Ectodermal cell (in vitro differentiated cells): ENCODE data around the gene KCNQ4.

Source experiments
- H3K27ac ChIP-seq: 2 replicates; pipeline ENCODE4 v1.7.0; 2013; ENCODE audit warnings: mild to moderate bottlenecking, low read depth, low read length; ENCODE audit not compliant: insufficient read depth, poor library complexity, severe bottlenecking
- H3K27me3 ChIP-seq: 2 replicates; pipeline ENCODE4 v1.7.0; 2013; ENCODE audit warnings: mild to moderate bottlenecking, low read length; ENCODE audit not compliant: insufficient read depth, control insufficient read depth, poor library complexity, severe bottlenecking
- H3K36me3 ChIP-seq: one replicate; pipeline ENCODE4 v1.7.0; 2013; ENCODE audit warnings: low read length; ENCODE audit not compliant: control insufficient read depth, insufficient read depth
- H3K4me1 ChIP-seq: one replicate; pipeline ENCODE4 v1.7.0; 2013; ENCODE audit warnings: low read length; ENCODE audit not compliant: control insufficient read depth, insufficient read depth
- H3K4me3 ChIP-seq: 2 replicates; pipeline ENCODE4 v1.7.0; 2013; ENCODE audit warnings: low read depth, low read length, control low read depth; ENCODE audit not compliant: insufficient read depth
- H3K9me3 ChIP-seq: 2 replicates; pipeline ENCODE4 v1.7.0; 2013; ENCODE audit warnings: mild to moderate bottlenecking, low read length, moderate library complexity; ENCODE audit not compliant: control insufficient read depth
- WGBS, 2 experiments: methylation state at CpG; one replicate each; pipeline ENCODE4 v1.1.7; 2013; ENCODE audit warnings: missing lambda C conversion rate in 2 of 2; 5-methylcytosine and 5-hydroxymethylcytosine counted together

Gene KCNQ4

DNA sequence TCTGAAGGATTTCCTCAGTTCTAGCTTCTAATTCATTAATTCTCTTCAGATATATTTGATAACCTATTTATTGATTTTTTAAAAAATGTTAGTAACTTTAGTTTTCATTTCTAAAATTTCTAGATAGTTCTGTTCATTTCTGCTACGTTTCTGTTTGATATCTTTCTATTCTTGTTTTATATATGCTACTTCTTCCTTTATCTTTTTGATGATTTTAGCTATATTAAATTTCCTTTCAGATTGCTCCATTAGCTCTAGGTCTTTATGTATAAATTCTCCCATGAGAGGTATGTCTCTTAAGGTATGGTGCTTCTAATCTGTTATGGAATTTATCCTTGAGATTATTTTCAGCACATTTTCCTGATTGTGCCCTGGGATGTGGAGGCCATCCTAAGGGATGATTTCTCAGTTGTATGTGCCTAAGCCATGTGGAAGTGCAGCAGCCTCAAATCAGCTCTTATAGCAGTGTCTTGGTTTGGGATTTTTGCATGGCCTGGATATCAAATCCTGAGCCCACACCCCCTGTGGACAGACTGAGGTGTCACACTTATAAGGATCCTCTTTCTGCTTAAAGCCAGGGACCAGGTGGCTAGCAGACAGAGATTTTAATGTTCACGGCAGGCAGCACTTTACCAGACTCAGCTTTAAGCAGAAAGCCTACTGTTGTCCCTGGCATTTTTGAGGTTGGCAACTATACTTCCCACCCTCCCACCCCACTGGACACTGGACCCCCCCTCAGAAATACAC, 6.2 kb upstream of the KCNQ4 start:
- H3K4me1 ChIP-seq: peaks cover 6% of the 10 kb centered on the region
- WGBS, 2 experiments: 92 to 95% methylated on average over 1 of the region's 2 CpGs

DNA sequence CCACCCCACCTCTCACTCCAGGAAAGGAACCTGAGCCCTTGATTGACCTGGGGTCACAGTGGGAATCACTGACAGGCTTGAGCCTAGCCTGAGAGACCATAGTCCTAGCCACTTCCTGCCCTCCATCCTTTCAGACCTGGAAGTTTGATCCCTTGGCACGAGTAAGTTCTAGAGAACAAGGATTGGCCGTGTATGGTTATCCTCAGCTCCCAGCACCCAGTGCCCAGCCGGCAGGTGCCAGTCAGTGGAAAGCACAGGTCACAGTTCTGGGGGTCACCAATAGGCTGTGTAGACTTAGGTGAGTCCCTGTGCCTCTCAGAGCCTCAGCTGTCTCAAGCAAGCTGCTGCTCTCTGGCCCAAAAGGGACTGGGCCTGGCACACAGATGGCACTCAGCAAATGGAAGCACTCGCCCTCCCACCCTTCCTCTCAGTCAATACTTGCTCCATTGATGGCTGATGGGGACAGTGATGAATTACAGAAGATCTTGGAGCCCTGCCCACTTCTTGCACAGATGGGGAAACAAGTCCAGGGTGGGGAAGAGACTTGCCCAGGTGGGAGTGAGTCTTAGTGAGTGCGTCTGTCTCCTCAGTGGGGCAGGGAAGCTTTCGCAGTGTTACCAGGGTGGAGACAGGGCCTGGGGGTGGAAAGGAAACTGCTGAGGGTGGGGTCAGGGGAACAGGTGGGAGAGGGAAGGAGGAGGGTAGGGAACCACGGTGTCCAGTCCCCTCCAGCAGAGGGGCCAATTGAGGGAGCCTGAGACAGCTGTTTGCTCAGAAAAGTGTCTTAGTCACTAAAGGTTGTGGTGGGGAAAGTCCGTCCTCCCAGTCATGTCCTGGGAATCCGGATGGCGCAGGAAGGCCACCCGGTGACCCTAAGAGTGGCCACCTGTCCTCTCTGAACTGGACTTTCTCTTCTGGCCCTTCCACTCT, 2.6 kb upstream of the KCNQ4 start:
- Histone ChIP-seq H3K4me1 (peaks cover 22% of the 10 kb centered on the region), H3K27ac (no peak overlapping the region), H3K4me3 (no peak overlapping the region), H3K9me3 (no peaks in the 10 kb centered on the region), H3K36me3 (peaks cover 8% of the 10 kb centered on the region), H3K27me3 (peaks cover 27% of the 10 kb centered on the region)
- 85% methylated on average over 10 to 11 of the region's 11 CpGs for WGBS, 2 experiments

More for the DNA sequence above, 6.2 kb upstream of the KCNQ4 start:
- H3K27ac ChIP-seq: no peak overlapping the region
- H3K27me3 ChIP-seq: peaks cover 10% of the 10 kb centered on the region
- no peaks in the 10 kb centered on the region for H3K9me3 ChIP-seq
- peaks cover 8% of the 10 kb centered on the region for H3K36me3 ChIP-seq
- H3K4me3 ChIP-seq: no peak overlapping the region

DNA sequence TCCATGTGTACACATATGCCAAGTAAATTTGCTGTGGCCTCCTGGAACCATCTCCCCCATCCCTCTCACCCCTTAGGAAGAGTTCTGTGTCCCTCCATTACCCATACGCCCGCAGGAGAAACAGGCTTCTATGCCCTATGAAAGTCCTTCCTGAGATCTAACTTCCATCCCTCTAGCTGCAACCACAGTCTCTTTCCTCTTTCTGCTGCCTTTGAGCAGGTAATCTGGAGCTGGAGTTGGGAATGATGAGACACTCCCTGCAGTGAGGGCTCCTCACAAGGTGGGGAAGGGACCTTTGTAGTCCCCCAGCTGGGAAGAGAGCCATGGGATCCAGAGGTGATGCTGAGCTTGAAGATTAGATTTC, 2.0 kb upstream of the KCNQ4 start:
- no peaks in the 10 kb centered on the region for H3K9me3 ChIP-seq
- H3K4me1 ChIP-seq: peaks cover 22% of the 10 kb centered on the region
- WGBS, 2 experiments: 93% methylated on average over 2 of the region's 2 CpGs
- no peak overlapping the region for H3K27ac ChIP-seq
- H3K36me3 ChIP-seq: peaks cover 2% of the 10 kb centered on the region
- H3K27me3 ChIP-seq: peaks cover 27% of the 10 kb centered on the region
- no peak overlapping the region for H3K4me3 ChIP-seq

DNA sequence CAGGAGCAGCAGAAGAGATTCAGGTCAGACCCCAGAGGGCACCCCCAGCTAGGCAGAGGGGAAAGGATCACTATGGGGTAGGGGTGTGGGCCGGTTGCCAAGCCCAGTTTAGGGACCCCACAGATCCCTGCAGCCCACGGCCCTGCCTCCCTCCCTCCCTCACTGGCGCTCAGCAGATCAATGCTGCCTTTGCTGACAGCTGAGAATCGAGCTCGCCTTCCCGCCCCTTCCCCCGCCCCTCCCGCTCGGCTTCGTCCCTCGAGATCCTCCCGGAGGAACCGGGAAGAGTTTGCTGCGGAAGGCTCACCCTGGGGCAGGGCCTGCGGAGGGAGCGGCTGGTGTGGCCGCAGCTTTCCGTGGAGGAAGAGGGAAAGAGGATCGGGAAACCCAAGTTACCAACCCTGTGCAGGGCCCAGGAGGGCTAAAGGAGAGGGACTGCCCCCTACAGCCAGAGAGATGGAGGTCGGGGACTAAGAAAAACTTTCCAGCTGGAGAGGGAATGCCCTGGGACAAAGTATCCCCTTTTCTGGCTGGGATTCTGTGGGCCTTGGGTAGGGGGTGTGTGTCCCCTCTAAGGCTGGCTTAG, 1.1 kb upstream of the KCNQ4 start:
- Histone ChIP-seq H3K36me3 (no peaks in the 10 kb centered on the region), H3K27me3 (peaks cover 27% of the 10 kb centered on the region), H3K9me3 (no peaks in the 10 kb centered on the region), H3K4me1 (peaks cover 22% of the 10 kb centered on the region), H3K4me3 (peak overlapping the region; percentile 28), H3K27ac (no peak overlapping the region)
- 2 to 3% methylated on average over 20 of the region's 20 CpGs for WGBS, 2 experiments

DNA sequence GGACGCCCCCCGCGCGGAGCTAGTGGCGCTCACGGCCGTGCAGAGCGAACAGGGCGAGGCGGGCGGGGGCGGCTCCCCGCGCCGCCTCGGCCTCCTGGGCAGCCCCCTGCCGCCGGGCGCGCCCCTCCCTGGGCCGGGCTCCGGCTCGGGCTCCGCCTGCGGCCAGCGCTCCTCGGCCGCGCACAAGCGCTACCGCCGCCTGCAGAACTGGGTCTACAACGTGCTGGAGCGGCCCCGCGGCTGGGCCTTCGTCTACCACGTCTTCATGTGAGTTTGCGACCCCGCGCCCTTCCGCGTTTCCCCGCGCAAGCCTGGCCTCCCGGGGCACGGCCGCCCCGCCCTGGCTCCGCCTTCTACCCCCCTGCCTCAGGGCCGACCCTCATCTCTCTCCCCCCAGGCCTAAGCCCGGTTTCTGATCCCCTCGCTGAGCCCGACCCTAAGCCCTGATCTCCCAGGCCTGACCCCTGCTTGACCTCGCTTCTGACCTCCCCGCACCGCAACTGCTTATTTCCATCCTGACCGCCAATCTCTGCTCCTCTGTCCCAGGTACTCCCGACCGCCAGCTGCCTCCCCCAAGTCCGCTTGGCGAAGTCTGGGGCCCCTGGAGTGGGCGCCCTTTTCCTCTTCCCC, 669 bp downstream of the KCNQ4 start:
- no peak overlapping the region for H3K27ac ChIP-seq
- no peaks in the 10 kb centered on the region for H3K36me3 ChIP-seq
- peak overlapping the region; percentile 22 for H3K4me3 ChIP-seq
- H3K9me3 ChIP-seq: no peaks in the 10 kb centered on the region
- peaks cover 27% of the 10 kb centered on the region for H3K27me3 ChIP-seq
- 6 to 8% methylated on average over 63 of the region's 63 CpGs for WGBS, 2 experiments
- peaks cover 22% of the 10 kb centered on the region for H3K4me1 ChIP-seq

DNA sequence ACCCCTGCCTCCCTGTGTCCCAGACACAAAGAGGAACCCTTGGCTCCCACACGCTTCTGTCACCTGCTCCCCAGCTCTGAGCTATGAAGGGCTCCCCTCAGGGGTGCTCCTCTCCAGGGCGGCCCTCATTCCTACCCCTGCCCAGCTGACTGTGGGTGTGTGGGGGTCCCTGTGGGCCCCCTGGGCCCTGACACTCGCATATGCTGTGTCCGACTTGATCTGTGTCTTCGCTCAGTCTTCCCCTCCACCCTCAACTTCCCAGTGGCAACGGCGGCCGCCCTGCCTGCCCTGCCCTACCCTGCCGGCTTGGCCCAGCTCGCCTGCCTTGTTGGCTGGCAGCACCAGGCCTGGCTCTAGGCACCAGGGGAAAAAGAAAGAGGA, 1.2 kb downstream of the KCNQ4 start:
- 76 to 81% methylated on average over 10 of the region's 10 CpGs for WGBS, 2 experiments
- H3K36me3 ChIP-seq: no peaks in the 10 kb centered on the region
- peaks cover 27% of the 10 kb centered on the region for H3K27me3 ChIP-seq
- H3K4me3 ChIP-seq: no peak overlapping the region
- no peaks in the 10 kb centered on the region for H3K9me3 ChIP-seq
- H3K4me1 ChIP-seq: peaks cover 22% of the 10 kb centered on the region
- no peak overlapping the region for H3K27ac ChIP-seq

DNA sequence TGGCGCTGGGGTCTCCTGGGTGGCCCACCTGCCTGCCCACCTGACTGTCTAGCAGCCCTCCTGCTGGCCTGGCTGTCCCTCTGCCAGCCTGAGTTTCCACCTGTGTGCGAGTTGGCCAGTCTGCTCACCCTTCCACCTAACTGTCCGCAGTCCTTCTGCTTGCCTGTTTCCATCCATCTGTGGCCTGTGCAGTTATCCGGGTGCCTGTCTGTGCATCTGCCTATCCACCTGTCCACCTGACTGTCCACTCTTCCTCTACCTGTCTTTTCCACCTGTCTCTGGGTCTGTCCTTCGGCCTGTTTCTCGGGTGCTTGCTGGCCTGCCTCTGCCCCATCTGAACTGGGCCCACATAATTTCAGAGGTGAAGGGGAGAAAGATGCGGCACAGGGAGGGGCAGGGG, 1.9 kb downstream of the KCNQ4 start:
- H3K9me3 ChIP-seq: no peaks in the 10 kb centered on the region
- H3K27me3 ChIP-seq: peaks cover 27% of the 10 kb centered on the region
- H3K4me1 ChIP-seq: peaks cover 22% of the 10 kb centered on the region
- H3K27ac ChIP-seq: no peak overlapping the region
- H3K4me3 ChIP-seq: no peak overlapping the region
- WGBS, 2 experiments: 92 to 95% methylated on average over 7 of the region's 7 CpGs
- no peaks in the 10 kb centered on the region for H3K36me3 ChIP-seq

DNA sequence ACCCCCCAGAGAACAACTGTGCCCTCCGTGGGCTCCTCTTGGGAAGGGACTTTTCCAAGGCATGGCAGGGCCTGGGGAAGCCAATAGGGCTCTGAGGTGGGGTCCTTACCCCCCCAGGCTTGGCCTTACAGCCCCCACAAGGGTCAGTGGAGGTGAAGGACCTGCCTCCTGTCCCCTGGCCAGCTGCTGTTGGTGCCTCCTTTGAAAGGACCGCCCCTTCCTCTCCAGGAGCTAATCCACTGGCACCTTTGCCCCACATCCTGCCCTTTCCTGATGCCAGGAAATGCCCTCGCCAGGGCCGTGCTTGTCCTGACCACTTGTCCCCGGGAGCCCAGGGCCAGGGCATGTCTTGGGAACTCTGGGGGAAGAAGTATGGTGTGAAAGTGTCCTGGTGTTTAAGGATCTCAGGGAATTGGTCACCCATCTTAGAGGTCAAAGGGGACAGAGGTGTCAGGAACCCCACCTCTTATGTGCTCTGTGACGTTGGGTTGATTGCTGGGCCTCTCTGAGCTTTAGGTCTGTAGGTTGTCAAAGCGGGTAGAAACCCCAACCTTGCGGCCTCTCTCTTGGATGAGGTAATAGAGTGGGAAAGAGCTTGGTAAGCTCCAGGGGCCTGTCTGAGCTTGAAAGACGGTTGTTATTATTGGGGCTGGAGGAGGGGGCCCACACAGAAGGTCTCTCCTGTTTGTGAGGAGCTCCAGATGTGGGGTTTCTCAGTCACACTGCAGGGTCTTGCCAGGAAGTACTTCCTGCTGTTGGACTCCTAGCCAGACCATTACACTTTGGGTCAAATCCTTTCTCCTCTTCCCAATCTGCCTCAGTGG, 2.8 kb downstream of the KCNQ4 start:
- WGBS, 2 experiments: 93 to 94% methylated on average over 9 of the region's 9 CpGs
- Histone ChIP-seq H3K27ac (no peak overlapping the region), H3K4me3 (no peak overlapping the region), H3K9me3 (no peaks in the 10 kb centered on the region), H3K4me1 (peaks cover 22% of the 10 kb centered on the region), H3K27me3 (peaks cover 27% of the 10 kb centered on the region), H3K36me3 (no peaks in the 10 kb centered on the region)

DNA sequence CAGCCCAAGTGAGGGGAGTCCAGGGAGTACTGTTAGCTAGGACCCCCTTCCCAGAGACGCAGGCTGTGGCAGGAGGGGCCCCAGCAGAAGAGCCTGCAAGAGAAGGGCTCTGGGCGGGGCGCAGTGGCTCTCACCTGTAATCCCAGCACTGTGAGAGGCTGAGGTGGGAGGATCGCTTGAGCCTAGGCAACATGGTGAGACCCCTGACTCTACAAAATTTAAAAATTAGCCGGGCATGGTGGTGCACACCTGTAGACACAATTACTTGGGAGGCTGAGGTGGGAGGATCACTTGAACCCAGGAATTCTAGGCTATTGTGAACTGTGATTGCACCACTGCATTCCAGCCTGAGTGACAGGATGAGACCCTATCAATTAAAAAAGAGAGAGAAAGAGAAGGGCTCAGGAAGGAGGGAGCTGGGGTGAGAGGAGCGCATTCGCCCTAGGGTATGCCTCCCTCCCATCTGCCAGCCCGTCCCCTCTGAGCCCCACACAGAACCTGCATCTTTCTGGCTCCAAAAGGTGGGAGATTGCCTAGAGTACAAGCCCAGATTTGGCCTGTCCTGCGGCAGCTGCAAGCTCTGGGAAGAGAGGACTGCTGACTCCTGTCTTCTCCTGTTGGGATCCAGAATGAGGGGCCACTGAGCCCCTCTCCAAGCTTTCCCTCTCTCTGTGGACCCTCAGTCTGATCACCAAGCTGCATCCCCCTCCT, 3.6 kb downstream of the KCNQ4 start:
- no peak overlapping the region for H3K4me3 ChIP-seq
- H3K4me1 ChIP-seq: peaks cover 18% of the 10 kb centered on the region
- WGBS, 2 experiments: 93% methylated on average over 9 of the region's 9 CpGs
- H3K9me3 ChIP-seq: no peaks in the 10 kb centered on the region
- H3K36me3 ChIP-seq: no peaks in the 10 kb centered on the region
- no peak overlapping the region for H3K27ac ChIP-seq
- peaks cover 19% of the 10 kb centered on the region for H3K27me3 ChIP-seq
